Ovary (tissue), 3 donors: ENCODE data around the gene RNF123.

Experiments used
- EP300 ChIP-seq: sonication (generic); formaldehyde crosslinking; IDR thresholded peaks from one replicate; pipeline ENCODE4 v1.6.1; 2017; ENCODE audit warnings: antibody characterized with exemption
- POLR2A ChIP-seq: fragments of 450-650 bp; IDR thresholded peaks from one replicate; pipeline ENCODE4 v1.6.1; 2017; ENCODE audit warnings: antibody characterized with exemption, mild to moderate bottlenecking, moderate library complexity
- TF ChIP-seq, protein P1 (sequence below), 3 donors: fragments of 450-650 bp in 2 of 3; fragments of 200-600 bp in 1 of 3; IDR thresholded peaks; one replicate each; pipeline versions ENCODE4 v1.5.1 to v1.8.0; 2016 to 2022; ENCODE audit warnings: antibody characterized with exemption in 3 of 3, mild to moderate bottlenecking in 1 of 3
- donor health status: DM: no; HTN: no; CAD: no.

DNA sequence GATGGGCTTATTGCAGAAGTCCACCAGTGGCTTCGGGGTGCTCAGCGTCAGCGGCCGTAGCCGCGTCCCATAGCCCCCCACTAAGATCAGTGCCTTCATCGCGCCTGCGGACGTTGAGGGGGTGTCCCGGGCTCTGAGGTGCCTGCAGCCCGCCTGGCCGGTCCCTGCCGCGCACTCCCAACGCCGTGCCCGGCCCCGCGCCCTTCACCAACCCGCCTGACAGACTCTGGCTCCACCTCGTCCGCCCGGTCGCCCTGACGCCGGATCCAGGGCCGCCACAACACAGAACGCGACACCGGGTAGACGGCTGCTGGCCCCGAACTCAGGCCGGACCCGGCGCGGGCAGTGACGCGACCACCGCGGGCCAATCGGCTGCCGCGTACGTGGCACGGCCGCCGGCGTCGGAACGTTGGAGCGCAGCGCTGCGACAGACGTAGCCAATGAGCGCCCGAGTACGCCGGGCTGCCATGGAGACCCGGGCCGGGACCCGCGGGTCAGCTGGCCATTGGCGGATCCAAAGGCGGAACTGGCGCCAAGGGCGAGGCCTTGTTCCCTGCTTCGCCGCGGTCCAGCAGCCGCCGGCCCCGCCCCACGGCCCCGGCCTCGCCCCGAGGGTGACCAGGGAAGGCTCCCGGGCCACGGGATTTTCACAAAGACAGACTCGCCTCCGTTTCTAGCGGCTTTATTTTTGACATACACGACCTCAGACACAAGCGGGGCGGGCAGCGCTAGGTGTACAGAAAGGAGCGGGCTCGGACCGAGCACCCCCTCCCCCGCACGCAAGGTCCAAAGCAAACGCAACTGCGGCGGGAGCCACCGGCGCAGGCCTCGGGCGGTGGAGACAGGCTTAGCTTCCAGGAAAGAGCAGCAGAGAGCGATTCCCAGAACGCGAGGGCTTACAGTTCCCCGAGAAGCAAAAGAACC is 34.5 kb downstream of the RNF123 start, which contains the start of gene GMPPB:
- peak; percentile 73 for TF ChIP-seq POLR2A
- TF ChIP-seq, protein P1, sequence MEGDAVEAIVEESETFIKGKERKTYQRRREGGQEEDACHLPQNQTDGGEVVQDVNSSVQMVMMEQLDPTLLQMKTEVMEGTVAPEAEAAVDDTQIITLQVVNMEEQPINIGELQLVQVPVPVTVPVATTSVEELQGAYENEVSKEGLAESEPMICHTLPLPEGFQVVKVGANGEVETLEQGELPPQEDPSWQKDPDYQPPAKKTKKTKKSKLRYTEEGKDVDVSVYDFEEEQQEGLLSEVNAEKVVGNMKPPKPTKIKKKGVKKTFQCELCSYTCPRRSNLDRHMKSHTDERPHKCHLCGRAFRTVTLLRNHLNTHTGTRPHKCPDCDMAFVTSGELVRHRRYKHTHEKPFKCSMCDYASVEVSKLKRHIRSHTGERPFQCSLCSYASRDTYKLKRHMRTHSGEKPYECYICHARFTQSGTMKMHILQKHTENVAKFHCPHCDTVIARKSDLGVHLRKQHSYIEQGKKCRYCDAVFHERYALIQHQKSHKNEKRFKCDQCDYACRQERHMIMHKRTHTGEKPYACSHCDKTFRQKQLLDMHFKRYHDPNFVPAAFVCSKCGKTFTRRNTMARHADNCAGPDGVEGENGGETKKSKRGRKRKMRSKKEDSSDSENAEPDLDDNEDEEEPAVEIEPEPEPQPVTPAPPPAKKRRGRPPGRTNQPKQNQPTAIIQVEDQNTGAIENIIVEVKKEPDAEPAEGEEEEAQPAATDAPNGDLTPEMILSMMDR (IDR thresholded peaks at IDR 0.05) = no peak
- peak; percentile 28 for TF ChIP-seq EP300
